HEK293 (cell line): Measurements from ENCODE around the gene MCTP1.

Experiments used
- CTCF ChIA-PET: fragments of 350-600 bp; formaldehyde crosslinking; extraction: SDS; loops from one replicate; lab custom pipeline; 2021; ENCODE audit warnings: antibody characterized with exemption; lab: Yijun Ruan, JAX
- POLR2A ChIA-PET: fragments of 300-600 bp; formaldehyde crosslinking; extraction: SDS; loops from one replicate; lab custom pipeline; 2020; ENCODE audit warnings: antibody characterized with exemption, inconsistent platforms; lab: Yijun Ruan, JAX
- H3K27ac ChIP-seq: fragments of 200-500 bp; sonication (Bioruptor generic); 2 replicates; pipeline ENCODE4 v1.5.1; 2014; ENCODE audit warnings: low read depth, low read length, control low read depth, inconsistent platforms; ENCODE audit errors: extremely low read depth
- H3K36me3 ChIP-seq, 2 experiments: fragments of 200-500 bp in 1 of 2; sonication (Bioruptor generic) in 1 of 2; 1 replicate in 1 of 2; 2 replicates in 1 of 2; pipeline ENCODE4 v1.5.1; 2014 to 2017; ENCODE audit warnings: inconsistent platforms in 2 of 2, low read length in 2 of 2; ENCODE audit not compliant: control insufficient read depth in 2 of 2, insufficient read depth in 1 of 2
- H3K4me1 ChIP-seq: fragments of 200-500 bp; sonication (Bioruptor generic); 2 replicates; pipeline ENCODE4 v1.5.1; 2014; ENCODE audit warnings: mild to moderate bottlenecking, low read length, inconsistent platforms; ENCODE audit not compliant: control insufficient read depth, insufficient read depth
- H3K4me3 ChIP-seq: 2 replicates; pipeline ENCODE4 v1.5.1; 2011; ENCODE audit warnings: low read depth, mild to moderate bottlenecking, control low read depth, low read length, moderate library complexity
- H3K9me3 ChIP-seq: fragments of 200-500 bp; sonication (Bioruptor generic); 2 replicates; pipeline ENCODE4 v1.5.1; 2014; ENCODE audit warnings: low read depth, low read length, inconsistent platforms; ENCODE audit not compliant: control insufficient read depth, insufficient read depth
- BCL11A ChIP-seq: fragments of 450-650 bp; formaldehyde crosslinking; IDR thresholded peaks from 2 replicates; pipeline ENCODE4 v1.5.1; 2016; ENCODE audit warnings: low read depth, missing biosample characterization, missing genetic modification characterization
- BCL11B ChIP-seq: fragments of 450-650 bp; formaldehyde crosslinking; IDR thresholded peaks from 2 replicates; pipeline ENCODE4 v1.5.1; 2016; ENCODE audit warnings: low read depth, missing biosample characterization, missing genetic modification characterization
- EGR2 ChIP-seq: fragments of 450-650 bp; formaldehyde crosslinking; IDR thresholded peaks from 2 replicates; pipeline ENCODE4 v1.5.1; 2016; ENCODE audit warnings: low read depth, missing biosample characterization, missing genetic modification characterization
- GFI1B ChIP-seq: fragments of 450-650 bp; formaldehyde crosslinking; IDR thresholded peaks from 2 replicates; pipeline ENCODE4 v1.5.1; 2016; ENCODE audit warnings: missing biosample characterization, missing genetic modification characterization
- KLF9 ChIP-seq: fragments of 450-650 bp; formaldehyde crosslinking; IDR thresholded peaks from 2 replicates; pipeline ENCODE4 v1.5.1; 2016; ENCODE audit warnings: missing biosample characterization, missing genetic modification characterization, low read depth
- OVOL3 ChIP-seq: fragments of 450-650 bp; formaldehyde crosslinking; IDR thresholded peaks from 2 replicates; pipeline ENCODE4 v1.5.1; 2016; ENCODE audit warnings: missing biosample characterization, missing genetic modification characterization
- SALL2 ChIP-seq: fragments of 450-650 bp; formaldehyde crosslinking; IDR thresholded peaks from 2 replicates; pipeline ENCODE4 v1.5.0; 2017; ENCODE audit warnings: missing biosample characterization, mild to moderate bottlenecking, missing genetic modification characterization, borderline replicate concordance
- SP2 ChIP-seq: fragments of 450-650 bp; formaldehyde crosslinking; IDR thresholded peaks from 2 replicates; pipeline ENCODE4 v1.5.1; 2016; ENCODE audit warnings: missing biosample characterization, missing genetic modification characterization
- SP3 ChIP-seq: fragments of 450-650 bp; formaldehyde crosslinking; IDR thresholded peaks from 2 replicates; pipeline ENCODE4 v1.5.1; 2016; ENCODE audit warnings: missing biosample characterization, missing genetic modification characterization
- ZBTB20 ChIP-seq: fragments of 450-650 bp; formaldehyde crosslinking; IDR thresholded peaks from 2 replicates; pipeline ENCODE4 v1.5.1; 2016; ENCODE audit warnings: missing biosample characterization, missing genetic modification characterization
- ZBTB21 ChIP-seq: fragments of 450-650 bp; formaldehyde crosslinking; IDR thresholded peaks from 2 replicates; pipeline ENCODE4 v1.5.1; 2017; ENCODE audit warnings: missing biosample characterization, missing genetic modification characterization
- ZBTB48 ChIP-seq: fragments of 450-650 bp; formaldehyde crosslinking; IDR thresholded peaks from 2 replicates; pipeline ENCODE4 v1.5.1; 2016; ENCODE audit warnings: missing biosample characterization, missing genetic modification characterization
- ZBTB49 ChIP-seq: fragments of 450-650 bp; formaldehyde crosslinking; IDR thresholded peaks from 2 replicates; pipeline ENCODE4 v1.5.1; 2016; ENCODE audit warnings: missing biosample characterization, missing genetic modification characterization, low read depth
- ZFP37 ChIP-seq: fragments of 450-650 bp; formaldehyde crosslinking; IDR thresholded peaks from 2 replicates; pipeline ENCODE4 v1.5.1; 2016; ENCODE audit warnings: missing biosample characterization, missing genetic modification characterization
- ZNF10 ChIP-seq: fragments of 450-650 bp; formaldehyde crosslinking; IDR thresholded peaks from 2 replicates; pipeline ENCODE4 v1.5.1; 2017; ENCODE audit warnings: missing biosample characterization, missing genetic modification characterization
- ZNF16 ChIP-seq: fragments of 450-650 bp; formaldehyde crosslinking; IDR thresholded peaks from 2 replicates; pipeline ENCODE4 v1.5.1; 2016; ENCODE audit warnings: low read depth, missing biosample characterization, missing genetic modification characterization
- ZNF2 ChIP-seq: fragments of 450-650 bp; formaldehyde crosslinking; IDR thresholded peaks from 2 replicates; pipeline ENCODE4 v1.5.1; 2016; ENCODE audit warnings: missing biosample characterization, missing genetic modification characterization
- ZNF514 ChIP-seq: fragments of 450-650 bp; formaldehyde crosslinking; IDR thresholded peaks from 2 replicates; pipeline ENCODE4 v1.5.1; 2016; ENCODE audit warnings: missing biosample characterization, missing genetic modification characterization
- ZNF571 ChIP-seq: fragments of 450-650 bp; formaldehyde crosslinking; IDR thresholded peaks from 2 replicates; pipeline ENCODE4 v1.5.0; 2017; ENCODE audit warnings: missing biosample characterization, missing genetic modification characterization
- ZNF654 ChIP-seq: fragments of 450-650 bp; formaldehyde crosslinking; IDR thresholded peaks from 2 replicates; pipeline ENCODE4 v1.5.1; 2016; ENCODE audit warnings: low read depth, missing biosample characterization, missing genetic modification characterization
- ZNF76 ChIP-seq: fragments of 450-650 bp; formaldehyde crosslinking; IDR thresholded peaks from 2 replicates; pipeline ENCODE4; 2016; ENCODE audit warnings: low read depth, missing biosample characterization, missing genetic modification characterization, borderline replicate concordance
- ZNF768 ChIP-seq: fragments of 450-650 bp; formaldehyde crosslinking; IDR thresholded peaks from 2 replicates; pipeline ENCODE4 v1.5.1; 2018; ENCODE audit warnings: missing biosample characterization, mild to moderate bottlenecking, missing genetic modification characterization
- ZNF776 ChIP-seq: fragments of 450-650 bp; formaldehyde crosslinking; IDR thresholded peaks from 2 replicates; pipeline ENCODE4 v1.5.0; 2017; ENCODE audit warnings: missing biosample characterization, missing genetic modification characterization, borderline replicate concordance
- ZNF785 ChIP-seq: fragments of 450-650 bp; formaldehyde crosslinking; IDR thresholded peaks from 2 replicates; pipeline ENCODE4 v1.5.1; 2016; ENCODE audit warnings: missing biosample characterization, missing genetic modification characterization
- ZSCAN23 ChIP-seq: fragments of 450-650 bp; formaldehyde crosslinking; IDR thresholded peaks from 2 replicates; pipeline ENCODE4 v1.5.1; 2016; ENCODE audit warnings: missing biosample characterization, missing genetic modification characterization
- TF ChIP-seq, protein P1 (sequence below): fragments of 450-650 bp; formaldehyde crosslinking; IDR thresholded peaks from 2 replicates; pipeline ENCODE4 v1.5.1; 2017; ENCODE audit warnings: missing biosample characterization, missing genetic modification characterization
- TF ChIP-seq, protein P2 (sequence below): fragments of 450-650 bp; formaldehyde crosslinking; IDR thresholded peaks from 2 replicates; pipeline ENCODE4; 2016; ENCODE audit warnings: missing biosample characterization, missing genetic modification characterization
- TF ChIP-seq, protein P3 (sequence below): fragments of 450-650 bp; IDR thresholded peaks from 2 replicates; pipeline ENCODE4 v1.5.1; 2018; ENCODE audit warnings: missing biosample characterization, mild to moderate bottlenecking, missing genetic modification characterization

The MCTP1 gene

DNA sequence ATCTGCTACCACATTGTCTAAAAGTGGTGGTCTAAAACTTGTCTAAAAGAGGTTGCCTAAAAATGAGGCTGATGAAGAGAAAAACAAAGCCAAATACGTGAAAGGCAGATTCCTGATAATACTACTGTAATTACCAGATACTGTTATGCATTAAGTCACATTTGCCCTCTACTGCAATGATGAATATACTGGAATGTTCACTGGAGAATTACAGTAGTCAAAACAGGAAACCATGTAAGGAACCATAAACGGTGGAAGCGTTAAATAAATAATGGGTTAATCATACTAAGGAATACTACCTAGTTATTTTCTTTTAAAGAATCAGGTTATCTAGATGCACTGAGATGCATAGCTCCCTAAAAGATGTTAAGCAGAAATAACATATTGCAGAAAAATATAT lies 201.3 kb downstream of the MCTP1 start (continued):
- no peak for TF ChIP-seq ZBTB49 (tag by site-specific recombination)
- no peak for TF ChIP-seq ZNF785 (tag by site-specific recombination)
- TF ChIP-seq ZBTB21 (tag by site-specific recombination), result no peak
- no peak for TF ChIP-seq ZNF571 (tag by site-specific recombination)
- no peak for TF ChIP-seq BCL11A (tag by site-specific recombination)
- no peak for TF ChIP-seq OVOL3
- TF ChIP-seq ZNF776 (tag by site-specific recombination), result no peak
- no peak for TF ChIP-seq ZSCAN23
- TF ChIP-seq ZFP37 (tag by site-specific recombination), result no peak
- TF ChIP-seq ZNF654, result no peak
- TF ChIP-seq, protein P1, sequence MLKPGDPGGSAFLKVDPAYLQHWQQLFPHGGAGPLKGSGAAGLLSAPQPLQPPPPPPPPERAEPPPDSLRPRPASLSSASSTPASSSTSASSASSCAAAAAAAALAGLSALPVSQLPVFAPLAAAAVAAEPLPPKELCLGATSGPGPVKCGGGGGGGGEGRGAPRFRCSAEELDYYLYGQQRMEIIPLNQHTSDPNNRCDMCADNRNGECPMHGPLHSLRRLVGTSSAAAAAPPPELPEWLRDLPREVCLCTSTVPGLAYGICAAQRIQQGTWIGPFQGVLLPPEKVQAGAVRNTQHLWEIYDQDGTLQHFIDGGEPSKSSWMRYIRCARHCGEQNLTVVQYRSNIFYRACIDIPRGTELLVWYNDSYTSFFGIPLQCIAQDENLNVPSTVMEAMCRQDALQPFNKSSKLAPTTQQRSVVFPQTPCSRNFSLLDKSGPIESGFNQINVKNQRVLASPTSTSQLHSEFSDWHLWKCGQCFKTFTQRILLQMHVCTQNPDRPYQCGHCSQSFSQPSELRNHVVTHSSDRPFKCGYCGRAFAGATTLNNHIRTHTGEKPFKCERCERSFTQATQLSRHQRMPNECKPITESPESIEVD (tag by site-specific recombination), result no peak
- no peak for TF ChIP-seq ZNF16

DNA sequence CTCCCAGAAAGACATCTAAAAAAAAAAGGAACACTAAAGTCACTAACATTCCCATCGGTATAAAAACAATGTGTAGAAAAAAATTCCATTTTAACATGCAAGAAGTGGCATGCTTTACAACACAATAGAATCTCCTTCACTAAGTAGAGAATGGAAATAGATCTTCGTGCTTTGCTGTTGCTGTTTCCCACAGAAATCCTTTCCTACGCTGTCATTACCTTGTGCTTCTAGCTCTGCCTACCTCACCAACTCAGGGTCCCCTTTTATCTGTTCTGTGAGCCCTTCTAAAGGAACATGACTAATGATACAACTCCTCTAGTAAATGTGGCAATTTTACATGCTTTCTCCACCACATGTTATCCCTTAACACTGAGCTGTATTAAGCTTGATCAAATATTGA lies 202.9 kb downstream of the MCTP1 start:
- no peak overlapping the region for H3K4me3 ChIP-seq
- POLR2A ChIA-PET, result no interaction called here
- no peaks in the 10 kb centered on the region; the same call in 1 of the 2 replicates for H3K4me1 ChIP-seq
- H3K9me3 ChIP-seq, result no peaks in the 10 kb centered on the region
- no peak overlapping the region for H3K27ac ChIP-seq
- no peaks in the 10 kb centered on the region for H3K36me3 ChIP-seq
- CTCF ChIA-PET, result no interaction called here
- TF ChIP-seq ZBTB20 (tag by site-specific recombination) (no peak), GFI1B (tag by site-specific recombination) (no peak), KLF9 (no peak), ZNF10 (tag by site-specific recombination) (no peak), SP2 (tag by site-specific recombination) (no peak), ZBTB48 (tag by site-specific recombination) (no peak), ZNF768 (tag by site-specific recombination) (no peak), EGR2 (tag by site-specific recombination) (no peak), BCL11B (tag by site-specific recombination) (no peak), SALL2 (tag by site-specific recombination) (no peak), ZNF76 (no peak), SP3 (tag by site-specific recombination) (no peak), ZNF514 (no peak), ZNF2 (no peak)
- TF ChIP-seq, protein P2, sequence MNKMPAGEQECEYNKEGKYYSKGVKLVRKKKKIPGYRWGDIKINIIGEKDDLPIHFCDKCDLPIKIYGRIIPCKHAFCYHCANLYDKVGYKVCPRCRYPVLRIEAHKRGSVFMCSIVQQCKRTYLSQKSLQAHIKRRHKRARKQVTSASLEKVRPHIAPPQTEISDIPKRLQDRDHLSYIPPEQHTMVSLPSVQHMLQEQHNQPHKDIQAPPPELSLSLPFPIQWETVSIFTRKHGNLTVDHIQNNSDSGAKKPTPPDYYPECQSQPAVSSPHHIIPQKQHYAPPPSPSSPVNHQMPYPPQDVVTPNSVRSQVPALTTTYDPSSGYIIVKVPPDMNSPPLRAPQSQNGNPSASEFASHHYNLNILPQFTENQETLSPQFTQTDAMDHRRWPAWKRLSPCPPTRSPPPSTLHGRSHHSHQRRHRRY (tag by site-specific recombination), result no peak
- TF ChIP-seq, protein P3, sequence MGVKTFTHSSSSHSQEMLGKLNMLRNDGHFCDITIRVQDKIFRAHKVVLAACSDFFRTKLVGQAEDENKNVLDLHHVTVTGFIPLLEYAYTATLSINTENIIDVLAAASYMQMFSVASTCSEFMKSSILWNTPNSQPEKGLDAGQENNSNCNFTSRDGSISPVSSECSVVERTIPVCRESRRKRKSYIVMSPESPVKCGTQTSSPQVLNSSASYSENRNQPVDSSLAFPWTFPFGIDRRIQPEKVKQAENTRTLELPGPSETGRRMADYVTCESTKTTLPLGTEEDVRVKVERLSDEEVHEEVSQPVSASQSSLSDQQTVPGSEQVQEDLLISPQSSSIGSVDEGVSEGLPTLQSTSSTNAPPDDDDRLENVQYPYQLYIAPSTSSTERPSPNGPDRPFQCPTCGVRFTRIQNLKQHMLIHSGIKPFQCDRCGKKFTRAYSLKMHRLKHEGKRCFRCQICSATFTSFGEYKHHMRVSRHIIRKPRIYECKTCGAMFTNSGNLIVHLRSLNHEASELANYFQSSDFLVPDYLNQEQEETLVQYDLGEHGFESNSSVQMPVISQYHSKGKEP, result no peak
